Prostate gland (tissue), 2 donors: Measurements from ENCODE around the gene STAT5A.

Source experiments
- CTCF ChIP-seq, 4 experiments: fragments of 200-600 bp in 2 of 4; fragments of 450-650 bp in 2 of 4; sonication (generic) in 2 of 4; IDR thresholded peaks; 1 replicate in 3 of 4; 2 replicates in 1 of 4; pipeline ENCODE4 v1.5.1; 2016 to 2019; ENCODE audit warnings: antibody characterized with exemption in 4 of 4, mild to moderate bottlenecking in 2 of 4, moderate library complexity in 2 of 4
- POLR2AphosphoS5 ChIP-seq: sonication (generic); formaldehyde crosslinking; IDR thresholded peaks from one replicate; pipeline ENCODE4 v1.6.1; 2017; ENCODE audit warnings: antibody characterized with exemption

- no peak for TF ChIP-seq POLR2AphosphoS5
- TF ChIP-seq CTCF (IDR thresholded peaks at IDR 0.05) = no peak
These were observed 19.1 kb downstream of the STAT5A start for GRCh38 chr17:42307362-42307927.
